K562 treated with DMSO at 1 percent for 4 hours (cell line): ENCODE results near the gene FAM133A. TPM values are rescaled to one million over a fixed set of nuclear protein-coding genes. Genes with fewer than 3 reads are reported as not detected.

Experiments
- total RNA-seq: library from RNA; unstranded; fragments of 300-600 nt; gene quantifications from 2 replicates; pipeline ENCODE4 v1.2.3, GENCODE V29; 2022; ENCODE audit not compliant: insufficient read depth

Gene FAM133A
- 0.42 and 1.1 TPM in 2 replicates for total RNA-seq

GRCh38 chrX:93673869-93674271 is at the start of gene FAM133A:
FAM133A (plus strand) TSS chrX:93674206; CDS start chrX:93709420, 35,214 bp downstream.

GRCh38 chrX:93673056-93673868 is 744 bp upstream of the FAM133A start, which contains the start of gene NAP1L3:
NAP1L3 (minus strand) TSS chrX:93673578; CDS start chrX:93673304, 274 bp downstream.

Other genes with a start within 250 kb of the FAM133A start
- not detected in 2 replicates for gene NAP1L3, start 628 bp upstream of the FAM133A start, total RNA-seq